Cardiac fibroblast (primary cell): ENCODE data around the gene FOXA3.

Source experiments
- DNase-seq, 2 donors: peaks; one replicate each; pipeline versions ENCODE4 v3.0.0 to v3.0.0-alpha.2; 2010; ENCODE audit warnings: low read depth in 2 of 2
- H3K4me3 ChIP-seq, 2 donors: replicated peaks in 1 of 2; 1 replicate in 1 of 2; 2 replicates in 1 of 2; pipeline ENCODE4 v1.5.1; 2011; ENCODE audit warnings: low read depth in 2 of 2, low read length in 2 of 2, mild to moderate bottlenecking in 2 of 2, moderate library complexity in 1 of 2
- CTCF ChIP-seq: IDR thresholded peaks from one replicate; pipeline ENCODE4 v1.5.1; 2011; ENCODE audit warnings: low read depth, mild to moderate bottlenecking, low read length, inconsistent platforms

FOXA3 gene

DNA sequence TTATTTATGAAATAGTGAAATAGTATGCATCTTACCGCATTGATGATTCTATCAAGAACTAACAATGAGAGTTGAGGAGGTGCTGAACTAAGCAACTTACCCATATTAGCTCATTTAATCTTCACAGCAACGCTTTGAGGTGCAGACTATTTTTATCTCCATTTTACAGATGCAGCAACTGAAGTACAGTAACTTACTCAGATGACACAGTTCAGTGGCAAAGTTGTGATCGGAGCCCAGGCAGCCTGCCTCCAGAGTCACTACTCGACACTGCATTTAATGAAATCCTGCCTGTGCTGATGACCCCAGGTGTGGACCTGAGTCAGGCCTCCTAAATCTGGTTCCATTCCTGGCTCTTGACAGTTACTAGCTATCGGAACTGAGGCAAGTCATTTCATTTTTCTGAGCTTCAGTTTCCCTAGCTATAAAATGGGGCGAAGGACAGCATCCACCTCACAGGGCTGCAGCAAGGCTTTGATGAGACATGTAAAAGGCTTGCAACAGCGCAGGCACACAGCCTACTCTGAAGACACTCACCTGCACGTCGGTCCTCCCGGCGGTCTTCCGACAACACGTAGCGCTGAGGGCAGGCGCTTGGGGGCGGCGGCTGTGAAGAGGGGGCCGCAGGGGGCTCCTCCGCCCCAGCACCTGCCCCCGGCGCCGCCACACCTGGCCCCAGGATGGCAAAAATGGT is 36.8 kb downstream of the FOXA3 start:
- no peak for DNase-seq
- peak overlapping the region; percentile 48 to 80 for H3K4me3 ChIP-seq
- TF ChIP-seq CTCF: no peak

DNA sequence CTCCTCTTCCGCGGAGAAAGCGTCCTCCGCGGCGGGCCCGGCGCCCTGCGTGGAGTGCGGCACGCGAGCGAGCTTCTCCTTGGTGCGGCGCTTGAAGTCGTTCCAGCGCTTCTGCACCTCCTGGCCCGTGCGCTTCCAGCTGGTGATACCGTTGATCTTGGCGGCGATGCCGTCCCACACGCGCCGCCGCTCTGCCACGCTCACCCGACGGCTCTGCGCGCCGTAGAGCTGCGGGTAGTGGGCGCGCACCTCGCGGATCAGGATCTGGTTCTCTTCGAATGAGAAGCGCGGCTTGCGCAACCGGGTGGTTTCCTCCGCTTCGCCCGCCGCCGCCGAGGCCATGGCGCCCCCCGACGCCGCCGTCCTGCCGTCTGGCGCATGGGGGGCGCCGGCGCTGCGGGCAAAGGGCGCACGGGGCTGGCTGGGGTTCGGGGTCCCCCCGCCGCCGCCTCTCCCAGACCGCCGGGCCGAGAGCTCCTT is 37.3 kb downstream of the FOXA3 start:
- peak; percentile 39 to 56 for DNase-seq
- peak overlapping the region; percentile 80 to 82 for H3K4me3 ChIP-seq
- no peak for TF ChIP-seq CTCF

DNA sequence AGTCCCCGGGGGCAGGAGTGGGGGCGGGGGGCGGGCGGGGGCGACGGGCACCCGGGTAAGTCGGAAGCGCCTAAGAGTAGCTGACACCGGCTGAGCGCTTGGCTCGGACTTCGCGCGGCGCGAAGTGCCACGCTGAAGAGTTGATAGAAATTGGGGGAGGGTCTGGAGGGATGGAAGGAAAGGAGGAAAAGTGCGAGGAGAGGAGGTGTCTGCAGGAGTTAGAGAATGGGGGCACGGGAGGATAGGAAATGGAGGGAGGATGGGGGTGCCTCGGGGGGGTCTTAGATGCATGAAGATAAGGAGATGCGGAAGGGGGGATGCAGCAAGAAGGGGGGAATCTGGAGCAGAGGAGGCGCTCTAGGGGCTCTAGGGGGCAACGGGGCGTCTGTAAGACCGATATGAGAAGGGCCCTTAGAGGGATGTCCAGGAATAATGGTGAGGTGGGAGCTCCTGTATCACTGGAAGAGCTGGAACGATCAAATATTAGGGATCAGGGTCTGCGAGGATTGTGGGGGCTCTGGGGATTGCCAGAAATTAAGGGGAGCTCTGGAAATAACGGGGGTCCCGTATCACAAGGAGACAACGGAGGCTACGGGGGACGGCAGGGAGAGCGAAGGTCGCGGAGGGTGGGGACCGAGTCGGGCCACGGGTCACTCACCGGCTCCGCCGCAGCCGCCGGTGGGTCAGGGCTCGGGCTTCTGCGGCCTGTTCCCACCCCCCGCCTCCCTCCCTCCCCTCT is 38.0 kb downstream of the FOXA3 start, which contains the start of gene MYPOP:
TSS of gene MYPOP (minus strand) at position 702 of the 739 bp plus-strand sequence. CDS start 840 bp downstream, outside the sequence.
- no peak for TF ChIP-seq CTCF
- no peak for DNase-seq
- H3K4me3 ChIP-seq: peak within 1 kb of the TSS; percentile 80 to 82

DNA sequence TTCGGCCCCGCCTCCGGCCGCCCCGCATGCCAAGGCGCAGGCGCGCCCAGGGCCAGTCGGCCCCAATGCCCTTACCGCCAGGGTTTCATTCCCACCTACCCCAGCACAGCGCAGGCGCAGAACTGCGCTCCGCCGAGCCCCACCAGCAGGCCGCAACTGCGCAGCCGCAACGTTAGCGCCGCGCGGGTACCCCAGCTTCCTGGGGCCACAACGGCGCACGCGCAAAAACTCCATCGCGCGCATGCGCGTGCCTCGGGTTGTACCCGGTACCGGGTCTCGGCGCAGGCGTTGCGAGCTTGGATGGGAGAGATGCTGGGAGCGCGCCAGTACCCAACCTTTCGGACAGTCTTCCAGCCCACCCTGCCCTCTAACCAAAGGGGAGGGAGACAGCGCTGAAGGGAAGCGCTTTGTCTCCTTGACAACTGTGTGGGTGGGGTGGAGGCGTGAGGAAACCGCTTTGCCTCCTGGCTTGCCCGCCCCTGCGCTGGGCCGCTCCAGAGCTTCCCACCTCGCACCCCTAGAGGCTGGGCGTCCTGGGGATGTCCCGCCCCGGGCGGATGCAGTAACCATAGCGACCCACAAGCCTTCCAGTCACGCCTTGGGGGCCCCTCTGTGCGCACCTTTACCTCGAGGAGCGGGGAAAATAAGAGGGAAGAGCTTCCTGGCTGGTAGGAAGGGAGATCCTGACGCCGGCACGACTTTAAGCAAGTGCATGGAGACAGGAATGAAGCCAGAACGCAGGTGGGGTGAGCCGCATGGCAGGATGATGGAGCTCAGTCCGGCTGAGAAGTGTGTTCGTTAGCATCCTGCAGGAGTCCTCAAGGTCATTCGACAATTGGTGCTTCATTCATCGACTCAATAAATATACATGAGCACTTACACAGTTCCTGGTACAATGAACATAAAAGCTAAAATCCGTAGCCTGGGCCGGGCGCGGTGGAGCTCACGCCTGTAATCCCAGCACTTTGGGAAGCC is 38.8 kb downstream of the FOXA3 start:
- TF ChIP-seq CTCF: no peak
- DNase-seq: peak; percentile 98
- H3K4me3 ChIP-seq: peak overlapping the region; percentile 80 to 82

DNA sequence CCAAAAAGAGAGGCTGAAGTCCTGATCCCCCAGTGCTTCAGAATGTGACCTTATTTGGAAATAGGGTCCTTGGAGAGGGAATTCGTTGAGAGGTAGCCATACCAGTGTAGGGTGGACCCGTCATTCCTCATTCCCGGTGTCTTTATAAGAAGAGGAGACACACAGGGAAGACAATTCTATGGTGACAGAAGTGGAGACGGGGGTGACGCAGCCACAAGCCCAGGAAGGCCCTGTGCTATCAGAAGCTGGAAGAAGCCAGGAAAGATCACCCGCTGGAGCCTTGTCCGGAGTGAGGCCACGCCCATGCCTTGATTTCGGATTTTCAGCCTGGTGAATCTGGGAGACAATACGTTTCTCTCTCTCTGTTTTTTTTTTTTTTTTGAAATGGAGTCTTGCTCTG is 40.9 kb downstream of the FOXA3 start:
- no peak overlapping the region for H3K4me3 ChIP-seq
- no peak for TF ChIP-seq CTCF
- DNase-seq: no peak

DNA sequence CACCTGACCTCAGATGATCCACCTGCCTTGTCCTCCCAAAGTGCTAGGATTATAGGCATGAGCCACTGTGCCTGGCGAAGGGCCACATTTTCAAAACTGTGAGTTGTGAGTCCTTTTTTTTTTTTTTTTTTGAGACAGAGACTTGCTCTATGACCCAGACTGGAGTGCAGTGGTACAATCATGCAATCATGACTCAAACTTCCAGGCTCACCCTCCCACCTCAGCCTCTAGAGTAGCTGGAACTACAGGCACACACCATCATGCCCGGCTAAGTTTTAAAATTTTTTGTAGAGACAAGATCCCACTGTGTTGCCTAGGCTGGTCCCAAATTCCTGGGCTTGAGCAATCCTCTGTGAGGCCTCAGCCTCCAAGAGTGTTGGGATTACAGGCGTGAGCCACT is 42.1 kb downstream of the FOXA3 start:
- TF ChIP-seq CTCF: no peak
- DNase-seq: peak; percentile 42 to 79

More for the DNA sequence above, 42.1 kb downstream of the FOXA3 start:
- no peak overlapping the region for H3K4me3 ChIP-seq
